NCI-H2227 (cell line): ENCODE measurements around the gene DPP4.
"Not testable (repeated sequence)": the region's sequence is repeated elsewhere in the genome, so short reads cannot be mapped to it uniquely, and the experiment has no call there.

Source experiments
- DNase-seq: peaks from one replicate; lab custom pipeline; 2025; ENCODE audit not compliant: unreplicated experiment; lab: John Stamatoyannopoulos, UW

Gene DPP4

GRCh38 chr2:161994761-161995520 is 79.1 kb downstream of the DPP4 start:
- no peak for DNase-seq

DNA sequence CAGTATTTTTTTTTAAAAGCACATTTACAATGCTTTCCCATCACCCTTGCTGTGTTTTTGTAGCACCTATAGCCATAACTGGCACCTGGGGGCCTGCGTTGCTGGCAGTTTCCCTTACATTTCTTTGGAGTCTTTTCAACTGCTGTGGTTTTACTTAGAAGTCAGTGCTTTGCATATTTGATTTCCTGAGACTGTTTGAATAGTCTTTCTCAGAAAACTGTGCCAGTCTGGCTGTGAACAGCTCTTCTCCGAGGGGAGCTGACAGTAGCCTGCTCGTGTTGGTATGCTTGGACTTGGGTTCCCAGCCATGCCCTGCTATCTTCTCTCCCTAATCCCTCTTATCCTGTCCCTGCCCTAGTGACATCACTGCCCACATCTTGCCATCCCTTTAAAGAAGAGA is 81.5 kb downstream of the DPP4 start:
- no peak for DNase-seq

- no peak for DNase-seq
Measured at GRCh38 chr2:161991991-161992390, 82.0 kb downstream of the DPP4 start.

DNA sequence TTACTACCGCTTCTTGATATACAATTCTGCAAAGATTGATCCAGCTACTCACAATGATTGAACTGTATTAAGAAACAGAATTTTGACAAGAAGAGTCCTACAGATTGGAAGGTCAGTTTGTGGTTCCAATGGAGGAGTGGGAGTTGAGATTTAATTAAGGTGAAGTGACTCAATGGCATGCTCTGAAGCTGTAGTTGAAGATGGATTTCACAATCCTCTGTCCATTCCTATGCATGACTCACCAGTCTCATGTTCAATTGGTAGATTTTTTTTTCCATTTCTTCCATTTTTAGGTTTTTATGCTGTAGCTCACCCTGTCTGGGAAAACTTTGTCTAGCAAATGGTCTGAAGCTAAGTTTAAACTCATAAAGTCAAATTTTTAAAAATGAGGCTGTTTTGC is 83.3 kb downstream of the DPP4 start:
- no peak for DNase-seq

DNA sequence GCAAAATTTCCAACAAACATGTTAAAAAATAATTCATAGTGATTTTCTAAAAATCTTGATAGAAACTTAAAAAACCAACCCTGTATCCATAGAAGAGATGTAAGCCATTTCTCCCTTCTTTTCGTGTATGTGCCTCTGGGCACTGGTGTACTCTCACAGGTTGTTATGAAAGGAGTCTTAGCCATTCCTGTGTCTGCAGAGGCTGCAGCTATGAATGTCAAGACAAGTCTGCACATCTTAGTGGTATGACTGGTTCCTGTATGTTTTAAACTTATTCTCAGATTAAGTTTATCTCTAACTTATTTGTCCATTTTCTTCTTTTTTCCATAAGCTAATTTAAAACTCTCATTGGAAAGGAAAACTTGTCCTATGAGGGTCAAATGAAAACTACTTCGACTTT is 84.0 kb downstream of the DPP4 start:
- DNase-seq, result no peak

DNA sequence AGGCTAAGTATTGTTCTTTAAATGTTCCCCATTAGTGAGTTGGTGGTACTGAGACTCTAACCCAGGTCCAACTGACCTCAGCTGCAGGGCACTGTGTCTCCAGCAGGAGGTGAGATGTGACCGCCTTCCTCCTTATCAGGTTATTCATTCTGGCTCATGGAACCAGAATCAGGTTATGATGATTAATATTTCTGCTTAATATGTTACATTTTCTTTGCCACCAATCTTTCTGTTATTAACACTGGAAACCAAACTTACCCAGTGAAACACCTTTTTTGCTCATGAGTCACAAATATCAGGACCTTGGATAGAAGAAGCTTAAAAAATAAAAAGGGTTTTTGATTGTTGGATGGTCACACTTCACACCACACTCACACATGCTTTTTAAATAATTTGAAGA is 85.4 kb downstream of the DPP4 start:
- no peak for DNase-seq

- DNase-seq, result no peak
Measured at GRCh38 chr2:161987311-161987710, 86.7 kb downstream of the DPP4 start.

GRCh38 chr2:161983866-161984265 is 90.1 kb downstream of the DPP4 start:
- DNase-seq, result no peak

DNA sequence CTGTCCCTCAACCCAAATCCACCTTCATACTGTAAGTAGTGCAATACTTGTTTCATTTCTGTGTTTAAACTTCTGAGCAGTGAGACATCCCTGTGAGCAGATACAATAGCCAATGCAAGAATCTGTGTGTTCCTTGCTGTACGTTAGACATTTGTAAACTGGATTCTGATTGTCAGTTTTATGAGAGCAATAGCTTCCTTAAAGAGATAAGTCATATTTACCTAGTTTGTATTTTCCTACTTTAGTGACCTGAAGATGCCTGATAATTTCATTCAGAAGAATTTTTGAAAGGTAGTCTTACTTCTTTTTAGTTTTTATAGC is 90.7 kb downstream of the DPP4 start:
- DNase-seq, result no peak

GRCh38 chr2:161982548-161983330 is 91.3 kb downstream of the DPP4 start:
- no peak for DNase-seq

- no peak for DNase-seq
Measured at GRCh38 chr2:161981679-161982250, 92.2 kb downstream of the DPP4 start.

GRCh38 chr2:161980976-161981375 is 93.0 kb downstream of the DPP4 start:
- no peak for DNase-seq

DNA sequence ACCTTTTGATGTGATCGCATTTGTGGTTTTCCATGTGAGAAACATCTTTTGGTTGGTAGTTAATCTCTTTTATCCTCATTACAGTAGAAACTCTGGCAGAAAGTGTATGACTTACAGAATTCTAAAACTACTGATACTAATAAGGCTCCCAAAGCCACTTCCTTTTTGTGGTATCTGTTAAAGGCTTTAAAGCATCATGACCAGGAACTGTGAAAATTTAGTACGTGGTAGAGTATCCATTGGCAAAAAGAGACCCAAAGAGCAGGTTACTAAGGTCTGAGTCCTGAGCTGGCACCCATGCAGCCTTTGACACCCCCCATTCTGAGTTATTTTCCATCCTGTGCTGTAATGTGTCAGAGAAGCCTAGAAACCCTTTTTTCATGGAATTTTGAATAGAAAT is 94.5 kb downstream of the DPP4 start:
- DNase-seq, result no peak

DNA sequence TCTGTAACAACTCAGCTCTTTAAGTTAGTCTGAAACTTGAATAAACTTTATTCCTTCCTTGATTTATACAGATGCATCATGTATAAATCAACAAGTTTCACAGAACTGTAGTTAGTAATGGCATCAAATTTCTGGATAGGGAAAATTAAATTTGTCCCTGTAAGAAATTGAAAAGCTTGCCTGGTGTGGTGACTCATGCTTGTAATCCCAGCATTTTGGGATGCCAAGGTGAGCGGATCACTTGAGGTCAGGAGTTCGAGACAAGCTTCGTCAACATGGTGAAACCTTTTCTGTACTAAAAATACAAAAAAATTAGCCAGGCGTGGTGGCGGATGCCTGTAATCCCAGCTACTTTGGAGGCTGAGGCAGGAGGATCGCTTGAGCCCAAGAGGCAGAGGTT is 96.1 kb downstream of the DPP4 start:
- not testable (repeated sequence) for DNase-seq

DNA sequence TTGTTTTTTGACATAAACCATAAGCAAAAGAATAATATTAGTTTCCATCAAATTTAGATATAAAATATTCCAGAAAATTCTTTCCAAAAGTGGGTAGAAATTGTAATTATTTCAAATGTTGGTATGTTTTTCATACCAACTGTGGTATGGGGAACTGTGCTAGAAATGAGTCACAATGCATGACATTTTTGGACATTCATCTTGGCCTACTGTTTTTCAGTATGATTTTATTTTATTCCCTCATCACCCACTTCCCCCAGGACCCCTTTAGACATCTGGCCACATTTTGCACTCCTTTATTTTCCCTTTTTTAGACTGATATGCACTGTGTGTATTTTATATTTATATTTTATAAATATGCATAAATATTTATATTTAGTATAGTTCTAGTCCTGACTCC is 97.1 kb downstream of the DPP4 start:
- DNase-seq, result no peak

DNA sequence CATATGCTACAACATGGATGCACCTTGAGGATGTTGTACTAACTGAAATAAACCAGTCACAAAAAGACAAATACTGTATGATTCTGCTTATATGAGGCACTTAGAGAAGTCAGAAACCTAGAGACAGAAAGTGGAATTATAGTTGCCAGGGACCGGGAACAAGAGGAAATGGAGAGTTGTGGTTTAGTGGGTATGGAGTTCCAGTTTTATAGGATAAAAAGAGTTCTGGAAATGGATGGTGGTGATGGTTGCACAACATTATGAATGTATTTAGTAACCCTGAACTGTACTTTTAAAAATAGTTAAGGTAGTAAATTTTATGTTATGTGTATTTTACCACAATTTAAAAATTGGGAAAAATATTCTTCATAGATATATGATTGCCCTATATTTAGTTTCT is 97.7 kb downstream of the DPP4 start:
- no peak for DNase-seq

DNA sequence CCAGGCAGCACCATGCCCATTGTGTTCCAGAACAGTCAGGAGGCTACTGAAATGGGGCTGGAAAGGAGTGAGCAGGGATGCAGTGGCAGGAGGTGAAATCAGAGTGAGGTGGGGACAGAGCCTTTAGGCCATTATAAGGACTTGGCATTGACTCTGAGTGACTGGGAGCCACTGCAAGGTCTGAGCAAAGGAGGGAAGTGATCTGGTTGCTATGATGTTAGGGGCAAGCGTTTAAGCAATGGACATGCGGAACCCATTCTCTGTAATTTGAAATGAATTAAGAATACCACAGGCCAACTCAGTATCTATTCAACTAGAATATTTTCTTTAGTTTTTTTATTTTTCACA is 98.2 kb downstream of the DPP4 start:
- DNase-seq, result no peak

DNA sequence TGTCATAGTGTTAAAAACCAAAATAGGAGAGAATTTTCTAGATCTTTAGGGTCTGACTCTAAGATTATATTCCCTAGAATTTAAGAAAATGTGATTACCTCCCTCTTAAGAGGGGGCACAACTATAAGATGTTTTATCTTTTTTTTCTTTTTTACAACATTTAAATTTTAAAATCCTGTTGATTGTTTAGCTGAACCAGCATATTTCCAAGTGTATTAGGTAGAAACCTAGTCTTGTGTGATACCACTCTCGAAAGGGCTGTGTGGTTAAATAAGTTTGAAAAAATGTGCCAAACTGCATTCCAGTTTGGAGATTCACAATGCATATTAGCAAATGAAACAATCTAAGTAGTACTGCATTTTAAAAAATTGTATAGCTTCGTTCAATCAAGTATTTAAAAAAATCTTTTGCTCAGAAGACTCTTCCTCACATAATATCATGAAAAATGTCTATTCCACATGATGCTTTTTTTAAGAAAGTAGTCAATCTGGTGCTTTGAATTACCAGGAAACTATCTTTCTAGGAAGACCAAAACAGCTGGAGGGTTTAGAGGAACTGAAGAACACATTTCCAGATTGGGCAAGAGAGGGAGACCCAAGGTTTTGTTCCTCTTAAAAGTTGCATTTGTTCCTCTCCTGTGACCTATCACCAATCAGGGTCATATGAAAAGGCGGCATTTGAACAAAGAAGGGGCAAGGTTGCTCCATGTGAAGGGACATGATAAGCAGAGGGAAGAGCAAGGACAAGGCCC is 98.8 kb downstream of the DPP4 start:
- DNase-seq, result no peak

GRCh38 chr2:161974461-161974860 is 99.6 kb downstream of the DPP4 start:
- no peak for DNase-seq

DNA sequence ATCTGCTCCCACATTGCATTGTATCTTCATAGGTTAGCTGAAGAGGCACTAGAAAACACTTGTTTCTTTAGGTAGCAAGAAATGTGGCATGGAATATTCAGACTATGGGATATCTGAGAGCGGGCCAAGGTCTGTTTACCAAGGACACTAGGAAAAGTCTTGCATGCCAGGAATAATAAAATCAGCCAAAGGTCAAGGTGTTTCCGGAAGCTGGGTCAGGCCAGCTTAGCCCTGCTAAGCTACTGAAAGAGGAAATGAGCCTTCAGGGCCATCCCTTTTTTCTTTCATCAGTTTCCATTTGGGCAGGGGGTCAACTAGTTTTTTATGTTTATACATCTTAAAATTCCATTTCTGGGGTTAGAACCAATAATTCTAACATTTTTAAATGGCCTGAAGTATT is 101.1 kb downstream of the DPP4 start:
- DNase-seq, result no peak

DNA sequence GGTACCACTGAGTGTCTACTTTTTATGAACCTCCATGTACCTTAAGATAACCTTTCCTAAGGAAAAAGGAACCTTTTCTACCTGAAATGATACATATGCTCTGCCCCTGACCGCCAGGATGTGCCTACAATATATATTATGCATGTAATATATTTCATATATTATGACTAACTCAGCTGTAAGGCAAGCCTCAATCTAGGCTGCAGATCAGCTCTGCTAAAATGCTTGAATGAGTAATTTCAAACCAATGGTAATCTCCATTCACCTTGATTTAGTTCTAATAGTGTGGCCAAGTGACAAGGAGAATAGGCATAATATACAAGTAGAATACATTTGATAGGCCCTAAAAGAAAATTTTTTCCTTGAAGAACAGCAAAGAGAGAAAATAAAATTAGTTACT is 101.8 kb downstream of the DPP4 start:
- no peak for DNase-seq

DNA sequence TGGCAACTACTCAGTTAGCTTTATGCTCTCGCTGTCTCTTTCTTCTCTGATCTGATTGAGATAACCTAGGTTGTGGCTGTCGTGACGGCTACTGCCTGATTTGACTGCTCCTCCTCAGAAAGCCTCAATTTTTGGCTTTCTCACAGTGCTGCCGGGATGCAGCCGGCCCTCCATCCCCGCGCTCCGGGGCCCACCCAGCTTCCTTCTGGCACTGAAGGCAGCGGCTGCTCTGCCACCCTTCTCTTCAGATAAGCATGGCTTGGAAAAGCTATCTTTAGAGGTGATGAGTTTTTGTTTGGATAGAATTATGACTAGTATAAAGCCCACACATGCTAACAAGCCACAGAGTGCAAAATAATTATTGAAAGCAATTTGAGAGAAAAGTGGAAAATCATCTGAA is 102.5 kb downstream of the DPP4 start:
- no peak for DNase-seq
